SK-N-SH (cell line): ENCODE results near the gene FABP6. TPM values are rescaled to one million over a fixed set of nuclear protein-coding genes. Genes with fewer than 3 reads are reported as not detected.

Experiments used
- CTCF ChIA-PET: fragments of 300-600, 350-600 bp; formaldehyde crosslinking; extraction: SDS; loops from one replicate; lab custom pipeline; 2021; lab: Yijun Ruan, JAX
- POLR2A ChIA-PET: fragments of 350-600 bp; sonication (Branson Sonifier 250); formaldehyde crosslinking; extraction: SDS; loops from one replicate; lab custom pipeline; 2020; ENCODE audit warnings: antibody characterized with exemption, inconsistent platforms; lab: Yijun Ruan, JAX
- DNase-seq: peaks from one replicate; pipeline ENCODE4 v3.0.0; 2012
- H2AFZ ChIP-seq: fragments of 200-600 bp; sonication (generic); 2 replicates; pipeline ENCODE4 v1.8.1; 2016; ENCODE audit warnings: antibody characterized with exemption, mild to moderate bottlenecking, low read depth
- H3F3A ChIP-seq: fragments of 200-600 bp; sonication (generic); replicated peaks from 2 replicates; pipeline ENCODE3; 2016; ENCODE audit warnings: antibody characterized with exemption, mild to moderate bottlenecking; ENCODE audit not compliant: insufficient read depth
- H3K27ac ChIP-seq, 2 experiments: fragments of 200-500 bp in 1 of 2; fragments of 200-600 bp in 1 of 2; sonication (Bioruptor generic) in 1 of 2; sonication (generic), shearing (Covaris generic) in 1 of 2; 2 replicates each; pipeline versions ENCODE4 v1.5.1 to v1.6.1; 2014 to 2016; ENCODE audit warnings: low read depth in 2 of 2, inconsistent platforms in 1 of 2, low read length in 1 of 2, mild to moderate bottlenecking in 1 of 2, mixed read lengths in 1 of 2
- H3K27me3 ChIP-seq: fragments of 200-600 bp; sonication (generic), shearing (Covaris generic); 2 replicates; pipeline ENCODE4 v1.6.1; 2016; ENCODE audit warnings: mixed run types; ENCODE audit not compliant: insufficient read depth
- H3K36me3 ChIP-seq, 2 experiments: fragments of 200-500 bp in 1 of 2; fragments of 200-600 bp in 1 of 2; sonication (Bioruptor generic) in 1 of 2; sonication (generic) in 1 of 2; replicated peaks in 1 of 2; 2 replicates each; pipeline versions ENCODE3 to v1.5.1; 2014 to 2016; ENCODE audit warnings: low read length in 1 of 2, mild to moderate bottlenecking in 1 of 2; ENCODE audit not compliant: insufficient read depth in 2 of 2, control insufficient read depth in 1 of 2
- H3K4me1 ChIP-seq, 2 experiments: fragments of 200-500 bp in 1 of 2; fragments of 200-600 bp in 1 of 2; sonication (Bioruptor generic) in 1 of 2; sonication (generic), shearing (Covaris generic) in 1 of 2; 2 replicates each; pipeline versions ENCODE4 v1.5.1 to v1.6.1; 2014 to 2016; ENCODE audit warnings: low read depth in 1 of 2, low read length in 1 of 2, mixed run types in 1 of 2; ENCODE audit not compliant: insufficient read depth in 2 of 2, control insufficient read depth in 1 of 2
- H3K4me2 ChIP-seq: fragments of 200-600 bp; sonication (generic), shearing (Covaris generic); 2 replicates; pipeline ENCODE4 v1.6.1; 2017; ENCODE audit warnings: mixed run types
- H3K4me3 ChIP-seq, 2 experiments: fragments of 200-500 bp in 1 of 2; fragments of 200-600 bp in 1 of 2; sonication (Bioruptor generic) in 1 of 2; sonication (generic), shearing (Covaris generic) in 1 of 2; 2 replicates each; pipeline versions ENCODE4 v1.5.1 to v1.8.1; 2014 to 2016; ENCODE audit warnings: low read depth in 2 of 2, inconsistent platforms in 1 of 2, low read length in 1 of 2, mild to moderate bottlenecking in 1 of 2, mixed read lengths in 1 of 2, moderate library complexity in 1 of 2
- H3K79me2 ChIP-seq: fragments of 200-600 bp; sonication (generic); 2 replicates; pipeline ENCODE4 v1.8.1; 2017; ENCODE audit warnings: mild to moderate bottlenecking; ENCODE audit not compliant: insufficient read depth
- H3K9ac ChIP-seq: fragments of 200-600 bp; sonication (generic); 2 replicates; pipeline ENCODE4 v1.6.1; 2017; ENCODE audit warnings: mixed run types
- H3K9me2 ChIP-seq: fragments of 200-600 bp; sonication (generic); 2 replicates; pipeline ENCODE4 v1.6.1; 2017; ENCODE audit warnings: mixed run types
- H3K9me3 ChIP-seq: fragments of 200-600 bp; sonication (generic); 2 replicates; pipeline ENCODE4 v1.6.1; 2017; ENCODE audit warnings: mixed run types, mild to moderate bottlenecking, moderate library complexity
- H4K20me1 ChIP-seq: fragments of 200-600 bp; sonication (generic); 2 replicates; pipeline ENCODE4 v1.6.1; 2017; ENCODE audit warnings: mild to moderate bottlenecking, mixed run types; ENCODE audit not compliant: insufficient read depth
- FOSL2 ChIP-seq: IDR thresholded peaks from 2 replicates; pipeline ENCODE4 v1.4.0; 2012; ENCODE audit warnings: low read depth, mild to moderate bottlenecking, moderate library complexity, borderline replicate concordance
- IRF3 ChIP-seq: fragments of 150-350 bp; IDR thresholded peaks from 2 replicates; pipeline ENCODE4 v1.6.1; 2016; ENCODE audit warnings: mild to moderate bottlenecking, low read depth, low read length
- JUND ChIP-seq: IDR thresholded peaks from 2 replicates; pipeline ENCODE4 v1.4.0; 2012
- RAD21 ChIP-seq: IDR thresholded peaks from 2 replicates; pipeline ENCODE4 v1.6.1; 2012; ENCODE audit warnings: mild to moderate bottlenecking, low read length
- USF1 ChIP-seq: IDR thresholded peaks from 2 replicates; pipeline ENCODE4 v1.4.0; 2012; ENCODE audit warnings: low read depth, borderline replicate concordance
- YY1 ChIP-seq: IDR thresholded peaks from 2 replicates; pipeline ENCODE4 v1.4.0; 2012; ENCODE audit warnings: low read depth, mild to moderate bottlenecking
- ZBTB33 ChIP-seq: IDR thresholded peaks from 2 replicates; pipeline ENCODE4 v1.4.0; 2012; ENCODE audit warnings: low read depth, borderline replicate concordance
- WGBS: methylation state at CpG from one replicate; pipeline ENCODE4 v1.1.6; 2017; ENCODE audit warnings: low lambda C conversion rate; 5-methylcytosine and 5-hydroxymethylcytosine counted together
- polyA plus RNA-seq, 3 experiments: library from polyadenylated mRNA; depleted of rRNA; stranded (reverse); fragments of >200 nt; gene quantifications; 2 replicates each; pipeline ENCODE4 v1.2.3, GENCODE V29; 2012

The FABP6 gene
- polyA plus RNA-seq, 1 of the 3 experiments (the other 2 are of a cell fraction) = 1.1 TPM

GRCh38 chr5:160183075-160183474, 46.2 kb upstream of the FABP6 start (continued):
- no peak for TF ChIP-seq ZBTB33

- Histone ChIP-seq H3K27ac (no peak overlapping the region), H3K27me3 (no peaks in the 10 kb centered on the region), H3K9ac (no peak overlapping the region), H3K4me3 (no peak overlapping the region), H3K79me2 (no peaks in the 10 kb centered on the region), H3K9me2 (no peaks in the 10 kb centered on the region), H3F3A (no peaks in the 10 kb centered on the region), H3K36me3 (no peaks in the 10 kb centered on the region), H3K4me2 (no peak overlapping the region), H4K20me1 (no peaks in the 10 kb centered on the region), H3K9me3 (no peaks in the 10 kb centered on the region), H2AFZ (no peak overlapping the region), H3K4me1 (peaks cover 0 to 13% of the 10 kb centered on the region in 2 experiments; a peak in 1 of 4 replicates)
- TF ChIP-seq FOSL2 = no peak
- no peak for TF ChIP-seq JUND
- TF ChIP-seq RAD21 = no peak
- TF ChIP-seq YY1 = no peak
- TF ChIP-seq USF1 = no peak
- no peak for TF ChIP-seq ZBTB33
- no peak for TF ChIP-seq IRF3
- CTCF ChIA-PET = interaction anchor here (1.2 kb wide), 1 partner anchor 9 kb away, joined by 3 read pairs; no protein-coding TSS in a partner anchor
- DNase-seq = no peak
- POLR2A ChIA-PET = no interaction called here
- 81% methylated on average over 3 of the region's 3 CpGs for WGBS
Observed at GRCh38 chr5:160185626-160186360, 43.5 kb upstream of the FABP6 start.
